LNCaP clone FGC (cell line): Measurements from ENCODE around the gene NECAB3.
A peak's percentile ranks its signal among the peaks of the same experiment; 100 is the strongest.
"Not testable (repeated sequence)": the region's sequence is repeated elsewhere in the genome, so short reads cannot be mapped to it uniquely, and the experiment has no call there.

Experiments
- DNase-seq: peaks from one replicate; pipeline ENCODE4 v3.0.0-alpha.2; 2011; ENCODE audit warnings: low read depth
- H3K4me3 ChIP-seq: 2 replicates; pipeline ENCODE4 v1.5.1; 2011; ENCODE audit warnings: mild to moderate bottlenecking, low read depth, low read length, control low read depth
- CTCF ChIP-seq: IDR thresholded peaks from 2 replicates; pipeline ENCODE4 v1.5.1; 2012; ENCODE audit warnings: mild to moderate bottlenecking; ENCODE audit not compliant: control insufficient read depth, insufficient read depth; ENCODE audit errors: extremely low read depth

The NECAB3 gene

GRCh38 chr20:33650111-33650752, 24.0 kb downstream of the NECAB3 start:
- no peak for TF ChIP-seq CTCF
- H3K4me3 ChIP-seq = no peak overlapping the region
- no peak for DNase-seq

GRCh38 chr20:33649201-33649681, 25.0 kb downstream of the NECAB3 start:
- no peak for DNase-seq
- TF ChIP-seq CTCF = no peak
- H3K4me3 ChIP-seq = no peak overlapping the region

GRCh38 chr20:33648396-33649004, 25.7 kb downstream of the NECAB3 start:
- DNase-seq = no peak
- no peak overlapping the region for H3K4me3 ChIP-seq
- no peak for TF ChIP-seq CTCF

- H3K4me3 ChIP-seq = peak overlapping the region; percentile 7; the same call in 1 of the 2 replicates
- peak; percentile 95 for DNase-seq
- peak; percentile 24; the same call in 1 of the 2 replicates for TF ChIP-seq CTCF
Measured at GRCh38 chr20:33647603-33648395, 26.4 kb downstream of the NECAB3 start.

GRCh38 chr20:33646959-33647602, 27.1 kb downstream of the NECAB3 start:
- DNase-seq, H3K4me3 ChIP-seq: not testable (repeated sequence)

GRCh38 chr20:33646191-33646590, 28.0 kb downstream of the NECAB3 start:
- no peak for DNase-seq
- no peak for TF ChIP-seq CTCF

GRCh38 chr20:33645396-33645795, 28.8 kb downstream of the NECAB3 start:
- H3K4me3 ChIP-seq = no peak overlapping the region
- no peak for DNase-seq
- no peak for TF ChIP-seq CTCF

More at GRCh38 chr20:33646191-33646590, 28.0 kb downstream of the NECAB3 start:
- H3K4me3 ChIP-seq = no peak overlapping the region
